ENCODE measurements around the gene FCGR2B. TPM values are rescaled to one million over a fixed set of nuclear protein-coding genes. Genes with fewer than 3 reads are reported as not detected.

FCGR2B gene
- total RNA-seq, 4 donors from 2014 or later: 18.6 to 50.9 (median 32.3) TPM

DNA sequence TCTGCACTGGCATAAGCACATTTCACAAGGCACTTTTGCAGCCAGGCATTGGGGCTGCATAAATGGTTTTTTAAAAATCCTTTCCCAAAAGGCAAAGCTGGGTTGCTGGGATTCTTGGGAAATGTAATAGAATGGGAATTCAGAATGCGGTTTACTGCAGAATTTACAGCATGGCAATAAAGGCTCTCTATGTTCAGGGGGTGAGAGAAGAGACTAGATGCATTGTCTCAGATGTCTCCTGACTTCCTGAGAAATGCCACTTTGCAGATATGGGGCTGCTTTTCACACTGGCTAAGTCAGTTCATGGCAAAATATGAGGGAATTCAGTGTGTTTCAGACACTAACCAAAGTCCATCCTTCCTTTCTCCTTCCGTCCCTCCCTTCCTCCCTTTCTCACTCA is 13.5 kb downstream of the FCGR2B start:
- H3K27me3 ChIP-seq: no peaks in the 10 kb centered on the region
- TF ChIP-seq POLR2A (IDR thresholded peaks at IDR 0.05) (no peak), CTCF (IDR thresholded peaks at IDR 0.05) (no peak), EP300 (IDR thresholded peaks at IDR 0.05) (no peak)
- no peak overlapping the region for H3K4me3 ChIP-seq
- no peak for DNase-seq (ENCODE audit: low spot score in 2 of 2)
- H3K9me3 ChIP-seq: no peaks in the 10 kb centered on the region
- H3K4me1 ChIP-seq: peaks cover 0 to 20% (median 4%) of the 10 kb centered on the region in 4 donors
- no peaks in the 10 kb centered on the region for H3K36me3 ChIP-seq
- peak overlapping the region in 2 of 4 donors; percentile 32 to 51 for H3K27ac ChIP-seq
- WGBS, 2 donors: 46% methylated on average over 2 of the region's 2 CpGs

GRCh38 chr1:161676958-161677689 is 14.2 kb downstream of the FCGR2B start:
- WGBS, 2 donors: 36 to 43% methylated on average over 5 of the region's 5 CpGs
- Histone ChIP-seq H3K4me1 (peaks cover 0 to 20% (median 4%) of the 10 kb centered on the region in 4 donors), H3K27ac (peak overlapping the region in 2 of 4 donors; percentile 32 to 51), H3K4me3 (no peak overlapping the region), H3K9me3 (no peaks in the 10 kb centered on the region), H3K36me3 (no peaks in the 10 kb centered on the region), H3K27me3 (no peaks in the 10 kb centered on the region)
- TF ChIP-seq POLR2A (IDR thresholded peaks at IDR 0.05): no peak
- no peak for TF ChIP-seq CTCF (IDR thresholded peaks at IDR 0.05)
- TF ChIP-seq EP300 (IDR thresholded peaks at IDR 0.05): no peak
- DNase-seq (ENCODE audit: low spot score in 2 of 2): no peak

DNA sequence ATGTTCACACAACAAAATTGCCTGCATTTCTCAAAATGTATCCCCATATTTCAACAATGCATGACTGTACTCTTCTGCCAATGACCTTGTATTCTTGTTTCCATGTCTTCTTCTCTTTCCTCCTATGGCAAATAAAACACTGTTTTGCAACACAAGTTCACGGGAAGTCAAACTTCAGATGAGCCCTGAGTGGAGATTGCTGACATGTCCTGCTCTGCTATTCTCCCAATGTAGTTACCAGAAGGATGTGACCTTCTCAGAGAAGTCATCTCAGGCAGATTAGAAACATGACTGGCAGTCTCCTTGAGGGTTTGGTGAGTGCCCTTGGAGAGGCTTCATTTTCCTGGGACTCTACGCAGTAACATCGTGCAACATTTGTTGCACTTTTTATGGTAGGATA is 15.6 kb downstream of the FCGR2B start:
- Histone ChIP-seq H3K9me3 (no peaks in the 10 kb centered on the region), H3K4me1 (peaks cover 0 to 20% (median 4%) of the 10 kb centered on the region in 4 donors), H3K27me3 (no peaks in the 10 kb centered on the region), H3K36me3 (no peaks in the 10 kb centered on the region), H3K4me3 (no peak overlapping the region), H3K27ac (no peak overlapping the region)
- no peak for DNase-seq (ENCODE audit: low spot score in 2 of 2)
- no peak for TF ChIP-seq POLR2A (IDR thresholded peaks at IDR 0.05)
- TF ChIP-seq EP300 (IDR thresholded peaks at IDR 0.05): no peak
- no peak for TF ChIP-seq CTCF (IDR thresholded peaks at IDR 0.05)
- WGBS, 2 donors: 90 to 93% methylated on average over 3 of the region's 3 CpGs

- no peak for DNase-seq (ENCODE audit: low spot score in 2 of 2)
- no peaks in the 10 kb centered on the region for H3K9me3 ChIP-seq
- H3K36me3 ChIP-seq: no peaks in the 10 kb centered on the region
- WGBS, 2 donors: 78 to 83% methylated on average over 3 of the region's 3 CpGs
- H3K4me3 ChIP-seq: no peak overlapping the region
- H3K27me3 ChIP-seq: no peaks in the 10 kb centered on the region
- H3K4me1 ChIP-seq: peaks cover 0 to 7% (median 1%) of the 10 kb centered on the region in 4 donors
- TF ChIP-seq CTCF (IDR thresholded peaks at IDR 0.05) (no peak), EP300 (IDR thresholded peaks at IDR 0.05) (no peak), POLR2A (IDR thresholded peaks at IDR 0.05) (no peak)
- H3K27ac ChIP-seq: no peak overlapping the region
Measured at GRCh38 chr1:161681879-161682278, 18.9 kb downstream of the FCGR2B start.

GRCh38 chr1:161688946-161689345 is 26.0 kb downstream of the FCGR2B start:
- H3K27me3 ChIP-seq: no peaks in the 10 kb centered on the region
- no peaks in the 10 kb centered on the region for H3K36me3 ChIP-seq
- no peak overlapping the region for H3K4me3 ChIP-seq
- H3K27ac ChIP-seq: no peak overlapping the region
- H3K9me3 ChIP-seq: no peaks in the 10 kb centered on the region
- TF ChIP-seq POLR2A (IDR thresholded peaks at IDR 0.05): no peak
- no peak for TF ChIP-seq CTCF (IDR thresholded peaks at IDR 0.05)
- no peak for TF ChIP-seq EP300 (IDR thresholded peaks at IDR 0.05)
- DNase-seq (ENCODE audit: low spot score in 2 of 2): no peak
- H3K4me1 ChIP-seq: no peaks in the 10 kb centered on the region
- whole genome bisulfite sequencing, 2 donors: 78 to 82% methylated on average over 3 of the region's 3 CpGs
